HUES6 (cell line): ENCODE results near the gene ZNF644.
A peak's percentile ranks its signal among the peaks of the same experiment; 100 is the strongest.
"Not testable (repeated sequence)": the region's sequence is repeated elsewhere in the genome, so short reads cannot be mapped to it uniquely, and the experiment has no call there.

Source experiments
- H3K27ac ChIP-seq: 2 replicates; pipeline ENCODE4 v1.7.0; 2013; ENCODE audit warnings: low read depth, mild to moderate bottlenecking, low read length, inconsistent platforms
- H3K27me3 ChIP-seq: 2 replicates; pipeline ENCODE4 v1.6.1; 2013; ENCODE audit warnings: low read length; ENCODE audit not compliant: control insufficient read depth, insufficient read depth
- H3K36me3 ChIP-seq: 2 replicates; pipeline ENCODE4 v1.6.1; 2013; ENCODE audit warnings: low read length; ENCODE audit not compliant: control insufficient read depth, insufficient read depth
- H3K4me1 ChIP-seq: 2 replicates; pipeline ENCODE4 v1.6.1; 2013; ENCODE audit warnings: low read length; ENCODE audit not compliant: control insufficient read depth, insufficient read depth
- H3K4me3 ChIP-seq: 2 replicates; pipeline ENCODE4 v1.5.1; 2013; ENCODE audit warnings: low read depth, low read length
- H3K9ac ChIP-seq: one replicate; pipeline ENCODE4 v1.6.1; 2013; ENCODE audit warnings: mild to moderate bottlenecking, low read length
- H3K9me3 ChIP-seq: 2 replicates; pipeline ENCODE4 v1.6.1; 2013; ENCODE audit warnings: low read depth, low read length; ENCODE audit not compliant: control insufficient read depth, insufficient read depth

ZNF644 gene

GRCh38 chr1:90927674-90928073 is 94.2 kb downstream of the ZNF644 start:
- not testable (repeated sequence) for H3K36me3 ChIP-seq, H3K27me3 ChIP-seq, H3K9ac ChIP-seq, H3K9me3 ChIP-seq
- Histone ChIP-seq H3K4me3 (peak overlapping the region; percentile 14; the same call in 1 of the 2 replicates), H3K4me1 (peaks cover 47% of the 10 kb centered on the region), H3K27ac (peak overlapping the region; percentile 85)

- H3K36me3 ChIP-seq: no peaks in the 10 kb centered on the region
- no peaks in the 10 kb centered on the region for H3K27me3 ChIP-seq
- H3K9ac ChIP-seq: no peak overlapping the region
- peak overlapping the region; percentile 85 for H3K27ac ChIP-seq
- H3K4me1 ChIP-seq: peaks cover 55% of the 10 kb centered on the region
- 0 out of 2 replicates have a peak, but pooled peaks cover 2% of the 10 kb centered on the region for H3K9me3 ChIP-seq
- H3K4me3 ChIP-seq: peak overlapping the region; percentile 25
Measured at GRCh38 chr1:90926971-90927370, 94.9 kb downstream of the ZNF644 start.

- Histone ChIP-seq H3K27me3 (no peaks in the 10 kb centered on the region), H3K27ac (peak overlapping the region; percentile 82), H3K36me3 (no peaks in the 10 kb centered on the region), H3K9me3 (0 out of 2 replicates have a peak, but pooled peaks cover 2% of the 10 kb centered on the region), H3K4me3 (peak overlapping the region; percentile 25), H3K9ac (peak overlapping the region; percentile 39), H3K4me1 (peaks cover 56% of the 10 kb centered on the region)
Measured at GRCh38 chr1:90925928-90926869, 95.6 kb downstream of the ZNF644 start.

GRCh38 chr1:90924982-90925381 is 96.9 kb downstream of the ZNF644 start:
- Histone ChIP-seq H3K27me3 (no peaks in the 10 kb centered on the region), H3K9me3 (0 out of 2 replicates have a peak, but pooled peaks cover 2% of the 10 kb centered on the region), H3K4me1 (peaks cover 56% of the 10 kb centered on the region), H3K27ac (peak overlapping the region; percentile 33; the same call in 1 of the 2 replicates), H3K9ac (no peak overlapping the region), H3K4me3 (no peak overlapping the region; the same call in 1 of the 2 replicates), H3K36me3 (no peaks in the 10 kb centered on the region)

GRCh38 chr1:90922996-90923395 is 98.8 kb downstream of the ZNF644 start:
- Histone ChIP-seq H3K4me3 (no peak overlapping the region), H3K9ac (no peak overlapping the region), H3K27me3 (no peaks in the 10 kb centered on the region), H3K36me3 (0 out of 2 replicates have a peak, but pooled peaks cover under 1% of the 10 kb centered on the region), H3K27ac (no peak overlapping the region), H3K4me1 (peaks cover 56% of the 10 kb centered on the region), H3K9me3 (no peaks in the 10 kb centered on the region)

- H3K4me3 ChIP-seq: no peak overlapping the region
- no peaks in the 10 kb centered on the region for H3K9me3 ChIP-seq
- H3K36me3 ChIP-seq: 0 out of 2 replicates have a peak, but pooled peaks cover 6% of the 10 kb centered on the region
- peaks cover 53% of the 10 kb centered on the region for H3K4me1 ChIP-seq
- no peak overlapping the region for H3K27ac ChIP-seq
- H3K27me3 ChIP-seq: no peaks in the 10 kb centered on the region
- H3K9ac ChIP-seq: no peak overlapping the region
Measured at GRCh38 chr1:90922202-90922601, 99.6 kb downstream of the ZNF644 start.

GRCh38 chr1:90919900-90920299 is 101.9 kb downstream of the ZNF644 start:
- Histone ChIP-seq H3K4me3 (no peak overlapping the region), H3K27ac (no peak overlapping the region), H3K9ac (no peak overlapping the region), H3K9me3 (no peaks in the 10 kb centered on the region), H3K36me3 (peaks cover 18% of the 10 kb centered on the region), H3K4me1 (peaks cover 31% of the 10 kb centered on the region), H3K27me3 (no peaks in the 10 kb centered on the region)

- Histone ChIP-seq H3K9me3 (no peaks in the 10 kb centered on the region), H3K4me1 (peaks cover 25% of the 10 kb centered on the region), H3K9ac (no peak overlapping the region)
Measured at GRCh38 chr1:90919190-90919719, 102.6 kb downstream of the ZNF644 start.

GRCh38 chr1:90911353-90911752 is 110.5 kb downstream of the ZNF644 start:
- Histone ChIP-seq H3K4me3 (no peak overlapping the region), H3K36me3 (peaks cover 14% of the 10 kb centered on the region), H3K9ac (no peak overlapping the region), H3K9me3 (no peaks in the 10 kb centered on the region), H3K27me3 (no peaks in the 10 kb centered on the region), H3K4me1 (no peaks in the 10 kb centered on the region), H3K27ac (no peak overlapping the region)

More at GRCh38 chr1:90919190-90919719, 102.6 kb downstream of the ZNF644 start:
- no peak overlapping the region for H3K27ac ChIP-seq
- H3K27me3 ChIP-seq: no peaks in the 10 kb centered on the region
- no peak overlapping the region for H3K4me3 ChIP-seq
- H3K36me3 ChIP-seq: peaks cover 22% of the 10 kb centered on the region

- Histone ChIP-seq H3K27ac (no peak overlapping the region), H3K4me3 (no peak overlapping the region), H3K27me3 (no peaks in the 10 kb centered on the region), H3K36me3 (peaks cover 7% of the 10 kb centered on the region), H3K9ac (no peak overlapping the region), H3K4me1 (no peaks in the 10 kb centered on the region), H3K9me3 (no peaks in the 10 kb centered on the region)
Measured at GRCh38 chr1:90902672-90903071, 119.2 kb downstream of the ZNF644 start.

- H3K27ac ChIP-seq: no peak overlapping the region
- H3K36me3 ChIP-seq: peaks cover 7% of the 10 kb centered on the region
Measured at GRCh38 chr1:90899263-90899662, 122.6 kb downstream of the ZNF644 start.

More at GRCh38 chr1:90899263-90899662, 122.6 kb downstream of the ZNF644 start:
- Histone ChIP-seq H3K9me3 (no peaks in the 10 kb centered on the region), H3K4me1 (no peaks in the 10 kb centered on the region), H3K27me3 (no peaks in the 10 kb centered on the region), H3K4me3 (no peak overlapping the region), H3K9ac (no peak overlapping the region)
